ENCODE data around the gene EML1. TPM values are rescaled to one million over a fixed set of nuclear protein-coding genes. Genes with fewer than 3 reads are reported as not detected.

The EML1 gene
- total and polyA plus RNA-seq, 3 experiments from 2014 or later, result 1.3 to 1.7 TPM; not detected in 1

DNA sequence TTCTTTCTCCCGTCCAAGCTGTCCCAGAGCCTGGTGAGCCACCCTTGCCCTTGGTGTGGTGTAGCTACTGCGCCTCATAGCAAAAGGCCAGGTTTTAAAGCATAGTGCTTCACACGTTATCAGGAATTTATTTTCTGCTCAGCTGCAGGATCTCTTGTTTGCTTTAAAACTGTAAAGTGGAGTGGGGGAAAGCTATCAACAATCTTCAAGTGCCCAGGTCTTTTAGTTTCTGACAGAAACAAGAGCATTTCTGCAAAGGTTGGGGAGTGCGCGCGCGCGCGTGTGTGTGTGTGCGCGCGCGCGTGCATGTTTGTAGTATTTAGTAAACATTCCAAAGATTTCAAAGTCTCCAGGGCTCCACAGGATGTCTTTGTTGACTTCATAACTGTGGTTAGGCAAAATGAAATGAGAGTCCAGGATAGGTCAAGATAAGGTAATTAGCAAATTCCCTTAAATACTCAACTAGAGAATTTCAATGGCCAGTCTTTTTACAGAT lies 45.5 kb downstream of the EML1 start:
- ChIA-PET CTCF (no interaction called here), POLR2A (no interaction called here)
- Mint-ChIP-seq H3K27ac (no peak overlapping the region), H3K4me1 (no peaks in the 10 kb centered on the region), H3K9me3 (no peaks in the 10 kb centered on the region), H3K27me3 (peaks cover 50 to 76% of the 10 kb centered on the region in 2 donors), H3K4me3 (no peak overlapping the region), H3K36me3 (peaks cover 0 to 3% (median 0%) of the 10 kb centered on the region in 3 donors)
- no peak for DNase-seq
- peaks cover 8% of the 10 kb centered on the region for H3K27me3 ChIP-seq (ENCODE audit: insufficient read depth, low read length, poor library complexity, severe bottlenecking)
- no peaks in the 10 kb centered on the region for H3K9me3 ChIP-seq (ENCODE audit: low read length)
- H3K27ac ChIP-seq (ENCODE audit: low read depth, low read length), result no peak overlapping the region
- no peaks in the 10 kb centered on the region for H3K4me1 ChIP-seq (ENCODE audit: insufficient read depth, low read length)
- no peak overlapping the region for H3K4me3 ChIP-seq (ENCODE audit: low read length)
- no peaks in the 10 kb centered on the region for H3K36me3 ChIP-seq (ENCODE audit: insufficient read depth, low read length)

DNA sequence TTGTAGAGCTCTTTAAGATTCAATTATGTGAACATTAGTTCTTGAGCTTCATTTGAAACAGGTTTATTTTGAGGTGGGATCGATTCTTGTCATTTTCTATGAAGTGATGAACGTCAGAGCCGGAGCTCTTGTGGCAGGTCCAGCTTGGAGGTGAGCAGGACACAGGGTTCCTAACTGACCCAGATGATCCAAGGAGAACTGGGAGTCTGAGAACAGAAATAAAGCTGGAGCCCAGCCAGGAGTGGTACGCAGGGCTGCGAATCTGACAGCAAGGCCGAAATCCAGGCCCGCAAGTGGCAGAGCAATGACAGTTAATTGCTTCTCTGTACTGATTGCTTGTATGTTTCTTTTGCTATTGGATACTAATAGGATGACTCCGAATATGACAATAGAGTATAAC lies 46.5 kb downstream of the EML1 start:
- peaks cover 55 to 77% of the 10 kb centered on the region in 2 donors for H3K27me3 Mint-ChIP-seq
- Histone ChIP-seq H3K4me3 (ENCODE audit: low read length) (no peak overlapping the region), H3K9me3 (ENCODE audit: low read length) (no peaks in the 10 kb centered on the region), H3K27ac (ENCODE audit: low read depth, low read length) (no peak overlapping the region), H3K27me3 (ENCODE audit: insufficient read depth, low read length, poor library complexity, severe bottlenecking) (peaks cover 8% of the 10 kb centered on the region), H3K4me1 (ENCODE audit: insufficient read depth, low read length) (no peaks in the 10 kb centered on the region), H3K36me3 (ENCODE audit: insufficient read depth, low read length) (no peaks in the 10 kb centered on the region)
- POLR2A ChIA-PET, result no interaction called here
- H3K4me3 Mint-ChIP-seq, result no peak overlapping the region
- H3K9me3 Mint-ChIP-seq, result no peaks in the 10 kb centered on the region
- DNase-seq, result no peak
- no peak overlapping the region for H3K27ac Mint-ChIP-seq
- CTCF ChIA-PET, result no interaction called here
- H3K4me1 Mint-ChIP-seq, result no peaks in the 10 kb centered on the region
- peaks cover 0 to 3% (median 0%) of the 10 kb centered on the region in 3 donors for H3K36me3 Mint-ChIP-seq

DNA sequence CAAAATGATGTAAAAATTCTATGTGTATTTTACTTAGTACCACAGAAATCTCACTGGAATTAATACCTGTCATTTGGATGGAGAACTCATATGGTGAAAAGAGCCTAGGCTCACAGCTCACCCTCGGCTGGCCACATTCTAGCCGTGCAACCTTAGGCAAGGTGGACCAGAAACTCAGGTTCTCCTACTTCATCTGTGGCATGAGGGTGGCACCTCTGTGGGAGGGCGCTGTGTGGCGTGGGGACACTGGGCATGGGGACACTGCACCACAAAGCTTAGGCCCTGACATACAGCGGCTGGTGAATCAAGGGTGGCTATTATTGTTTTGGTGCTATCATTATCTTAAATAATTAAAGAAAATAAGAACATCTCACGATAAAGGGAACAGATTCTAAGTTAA lies 47.1 kb downstream of the EML1 start:
- no peaks in the 10 kb centered on the region for H3K4me1 ChIP-seq (ENCODE audit: insufficient read depth, low read length)
- peaks cover 56 to 80% of the 10 kb centered on the region in 2 donors for H3K27me3 Mint-ChIP-seq
- H3K27ac ChIP-seq (ENCODE audit: low read depth, low read length), result no peak overlapping the region
- no peak overlapping the region for H3K27ac Mint-ChIP-seq
- no peaks in the 10 kb centered on the region for H3K9me3 ChIP-seq (ENCODE audit: low read length)
- H3K27me3 ChIP-seq (ENCODE audit: insufficient read depth, low read length, poor library complexity, severe bottlenecking), result peaks cover 8% of the 10 kb centered on the region
- H3K4me1 Mint-ChIP-seq, result no peaks in the 10 kb centered on the region
- peaks cover 0 to 4% (median 0%) of the 10 kb centered on the region in 3 donors for H3K36me3 Mint-ChIP-seq
- peaks cover 0 to 2% (median 0%) of the 10 kb centered on the region in 5 donors for H3K9me3 Mint-ChIP-seq
- CTCF ChIA-PET, result no interaction called here
- no peak for DNase-seq
- H3K36me3 ChIP-seq (ENCODE audit: insufficient read depth, low read length), result no peaks in the 10 kb centered on the region
- no peak overlapping the region for H3K4me3 ChIP-seq (ENCODE audit: low read length)
- POLR2A ChIA-PET, result no interaction called here
- no peak overlapping the region for H3K4me3 Mint-ChIP-seq

DNA sequence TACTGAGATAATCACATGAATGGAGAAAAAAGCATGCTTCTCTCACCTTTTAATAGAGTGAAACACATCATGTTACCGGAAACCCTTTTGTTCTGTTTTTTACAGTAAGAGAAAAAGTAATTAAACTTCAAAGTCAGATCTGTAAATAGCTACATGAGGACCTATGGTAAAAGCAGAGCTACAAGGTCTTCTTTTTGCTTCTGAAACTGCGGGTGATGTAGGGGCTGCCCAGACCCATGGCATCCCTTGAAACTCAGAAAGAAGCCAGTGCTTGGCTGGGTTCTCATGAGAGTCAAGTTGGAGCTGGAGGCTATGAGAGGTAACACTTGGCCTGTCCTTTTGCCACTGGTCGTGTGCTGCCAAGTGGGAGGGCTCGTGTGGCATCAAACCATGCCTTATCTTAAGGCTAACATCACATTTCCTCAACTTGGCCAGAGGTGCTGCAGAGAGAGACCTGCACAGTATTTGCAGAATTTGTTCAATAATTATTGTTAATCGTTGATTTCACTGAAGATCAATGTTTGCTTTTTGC lies 47.6 kb downstream of the EML1 start:
- H3K4me1 ChIP-seq (ENCODE audit: insufficient read depth, low read length), result no peaks in the 10 kb centered on the region
- H3K27me3 Mint-ChIP-seq, result peaks cover 55 to 76% of the 10 kb centered on the region in 2 donors
- H3K27ac Mint-ChIP-seq, result peak overlapping the region in 1 of 8 donors; percentile 10
- ChIA-PET POLR2A (no interaction called here), CTCF (no interaction called here)
- peaks cover 0 to 4% (median 0%) of the 10 kb centered on the region in 3 donors for H3K36me3 Mint-ChIP-seq
- no peaks in the 10 kb centered on the region for H3K36me3 ChIP-seq (ENCODE audit: insufficient read depth, low read length)
- H3K4me3 ChIP-seq (ENCODE audit: low read length), result no peak overlapping the region
- H3K4me1 Mint-ChIP-seq, result no peaks in the 10 kb centered on the region
- peaks cover 0 to 3% (median 0%) of the 10 kb centered on the region in 5 donors for H3K9me3 Mint-ChIP-seq
- no peak for DNase-seq
- H3K27me3 ChIP-seq (ENCODE audit: insufficient read depth, low read length, poor library complexity, severe bottlenecking), result peaks cover 8% of the 10 kb centered on the region
- H3K27ac ChIP-seq (ENCODE audit: low read depth, low read length), result no peak overlapping the region
- no peak overlapping the region for H3K4me3 Mint-ChIP-seq
- H3K9me3 ChIP-seq (ENCODE audit: low read length), result no peaks in the 10 kb centered on the region

DNA sequence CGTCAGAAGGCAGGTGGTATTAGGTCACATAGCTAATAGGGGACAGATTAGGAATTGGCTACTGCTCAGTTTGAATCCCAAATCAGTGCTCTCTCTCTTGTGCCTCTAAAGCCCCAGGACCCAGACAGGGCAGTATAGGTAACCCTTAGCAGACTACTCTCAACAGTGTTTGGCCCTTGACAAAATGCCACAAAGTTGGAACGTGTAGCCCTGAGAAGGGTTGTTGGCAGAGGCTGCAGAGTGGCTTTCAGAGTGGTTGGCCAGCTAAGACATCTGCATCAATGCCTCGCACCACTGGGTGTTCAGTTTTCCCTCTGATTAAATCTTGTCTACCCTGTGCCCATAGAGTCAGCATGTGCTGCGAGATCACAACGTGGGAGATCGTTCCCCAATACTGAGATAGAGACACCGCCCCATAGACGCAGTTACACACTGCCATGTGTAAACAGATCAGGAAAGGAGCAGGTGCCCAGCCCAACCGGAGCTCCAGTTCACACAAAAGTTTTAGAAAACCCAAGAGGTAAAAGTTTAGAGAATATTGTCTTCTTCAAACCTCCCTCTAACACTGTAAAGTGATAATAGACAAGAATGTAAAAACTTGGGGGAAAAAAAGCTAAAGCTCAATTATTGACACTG lies 48.3 kb downstream of the EML1 start:
- peak overlapping the region in 1 of 7 donors; percentile 37 for H3K4me3 Mint-ChIP-seq
- ChIA-PET POLR2A (no interaction called here), CTCF (no interaction called here)
- H3K4me3 ChIP-seq (ENCODE audit: low read length), result no peak overlapping the region
- H3K36me3 ChIP-seq (ENCODE audit: insufficient read depth, low read length), result no peaks in the 10 kb centered on the region
- H3K4me1 Mint-ChIP-seq, result no peaks in the 10 kb centered on the region
- peaks cover under 1% of the 10 kb centered on the region for H3K9me3 ChIP-seq (ENCODE audit: low read length)
- no peak for DNase-seq
- H3K9me3 Mint-ChIP-seq, result peaks cover 0 to 5% (median 0%) of the 10 kb centered on the region in 5 donors
- no peak overlapping the region for H3K27ac Mint-ChIP-seq
- H3K36me3 Mint-ChIP-seq, result peaks cover 0 to 4% (median 0%) of the 10 kb centered on the region in 3 donors
- no peaks in the 10 kb centered on the region for H3K4me1 ChIP-seq (ENCODE audit: insufficient read depth, low read length)
- no peak overlapping the region for H3K27ac ChIP-seq (ENCODE audit: low read depth, low read length)
- peaks cover 51 to 71% of the 10 kb centered on the region in 2 donors for H3K27me3 Mint-ChIP-seq
- peaks cover 8% of the 10 kb centered on the region for H3K27me3 ChIP-seq (ENCODE audit: insufficient read depth, low read length, poor library complexity, severe bottlenecking)

DNA sequence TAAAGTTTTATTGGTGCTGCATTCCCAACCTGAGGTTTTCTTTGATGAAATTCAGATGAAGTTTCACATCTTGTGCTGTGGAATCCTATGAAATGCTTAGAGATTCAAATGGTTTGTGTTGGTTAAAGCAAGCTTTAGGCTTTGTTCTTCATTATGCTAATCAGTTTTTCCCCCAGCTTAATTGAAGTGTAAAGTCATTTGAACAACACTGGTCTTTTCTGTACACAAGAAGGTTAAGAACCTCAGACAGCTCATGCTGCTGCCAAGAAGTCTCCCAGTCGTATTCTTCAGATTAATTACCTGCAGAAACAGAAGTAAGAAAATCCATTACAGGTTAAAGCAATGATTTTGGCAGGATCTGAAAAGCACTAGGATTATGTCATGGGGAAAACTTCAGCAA lies 48.9 kb downstream of the EML1 start:
- peaks cover 0 to 7% (median 0%) of the 10 kb centered on the region in 3 donors for H3K36me3 Mint-ChIP-seq
- no peak overlapping the region for H3K27ac Mint-ChIP-seq
- no peaks in the 10 kb centered on the region for H3K4me1 ChIP-seq (ENCODE audit: insufficient read depth, low read length)
- no peak overlapping the region for H3K4me3 ChIP-seq (ENCODE audit: low read length)
- no peak overlapping the region for H3K4me3 Mint-ChIP-seq
- H3K9me3 ChIP-seq (ENCODE audit: low read length), result peaks cover 6% of the 10 kb centered on the region
- peaks cover 48 to 71% of the 10 kb centered on the region in 2 donors for H3K27me3 Mint-ChIP-seq
- no peaks in the 10 kb centered on the region for H3K36me3 ChIP-seq (ENCODE audit: insufficient read depth, low read length)
- DNase-seq, result no peak
- CTCF ChIA-PET, result no interaction called here
- peaks cover 3 to 10% (median 3%) of the 10 kb centered on the region in 5 donors for H3K9me3 Mint-ChIP-seq
- no peak overlapping the region for H3K27ac ChIP-seq (ENCODE audit: low read depth, low read length)
- POLR2A ChIA-PET, result no interaction called here
- H3K27me3 ChIP-seq (ENCODE audit: insufficient read depth, low read length, poor library complexity, severe bottlenecking), result peaks cover 8% of the 10 kb centered on the region
- no peaks in the 10 kb centered on the region for H3K4me1 Mint-ChIP-seq

DNA sequence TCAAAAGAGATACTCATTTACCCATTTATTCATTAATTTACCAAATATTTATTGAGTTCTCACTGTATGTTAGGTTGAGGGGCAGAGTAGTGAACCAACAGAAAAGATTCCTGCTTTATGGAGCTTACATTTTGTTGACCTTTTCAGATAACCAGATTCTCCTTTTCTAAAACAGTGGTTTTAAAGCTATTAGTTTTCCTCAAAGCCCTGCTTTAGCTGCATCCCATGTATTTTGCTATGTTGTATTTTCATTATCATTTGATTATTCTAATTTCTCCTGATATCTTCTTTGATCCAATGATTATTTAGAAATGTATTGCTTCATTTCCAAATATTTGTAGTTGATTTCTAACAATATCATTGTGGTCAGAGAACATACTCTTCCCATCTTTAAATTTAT lies 53.6 kb downstream of the EML1 start:
- H3K4me1 Mint-ChIP-seq, result no peaks in the 10 kb centered on the region
- ChIA-PET POLR2A (interaction anchor here (0.6 kb wide), 1 partner anchor 1672 kb away, joined by 5 read pairs; no protein-coding TSS in a partner anchor), CTCF (interaction anchor here (1.1 kb wide), 1 partner anchor 10 kb away, joined by 3 read pairs; no protein-coding TSS in a partner anchor)
- Histone ChIP-seq H3K4me1 (ENCODE audit: insufficient read depth, low read length) (no peaks in the 10 kb centered on the region), H3K36me3 (ENCODE audit: insufficient read depth, low read length) (no peaks in the 10 kb centered on the region), H3K27me3 (ENCODE audit: insufficient read depth, low read length, poor library complexity, severe bottlenecking) (no peaks in the 10 kb centered on the region), H3K9me3 (ENCODE audit: low read length) (peaks cover 8% of the 10 kb centered on the region), H3K4me3 (ENCODE audit: low read length) (no peak overlapping the region), H3K27ac (ENCODE audit: low read depth, low read length) (no peak overlapping the region)
- H3K9me3 Mint-ChIP-seq, result peaks cover 7 to 22% (median 16%) of the 10 kb centered on the region in 5 donors
- H3K36me3 Mint-ChIP-seq, result peaks cover 0 to 14% (median 0%) of the 10 kb centered on the region in 3 donors
- no peak overlapping the region for H3K4me3 Mint-ChIP-seq
- no peak overlapping the region for H3K27ac Mint-ChIP-seq
- DNase-seq, result no peak
- peaks cover 52% of the 10 kb centered on the region in 2 donors for H3K27me3 Mint-ChIP-seq

DNA sequence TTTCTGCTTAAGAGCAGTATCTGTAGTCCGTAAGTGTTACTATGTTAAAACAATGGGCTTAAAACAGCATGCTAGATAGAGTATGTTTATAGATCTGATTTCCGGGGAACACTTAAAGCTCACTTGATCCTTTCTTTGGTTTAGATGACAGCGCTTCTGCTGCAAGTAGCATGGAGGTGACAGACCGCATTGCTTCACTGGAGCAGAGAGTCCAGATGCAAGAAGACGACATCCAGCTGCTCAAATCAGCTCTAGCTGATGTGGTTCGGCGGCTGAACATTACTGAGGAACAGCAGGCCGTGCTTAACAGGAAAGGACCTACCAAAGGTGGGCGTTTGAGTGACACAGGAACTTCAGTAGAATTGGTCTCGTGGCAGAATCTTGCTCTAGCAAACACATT lies 57.5 kb downstream of the EML1 start:
- no peaks in the 10 kb centered on the region for H3K4me1 ChIP-seq (ENCODE audit: insufficient read depth, low read length)
- CTCF ChIA-PET, result no interaction called here
- POLR2A ChIA-PET, result no interaction called here
- H3K4me3 Mint-ChIP-seq, result no peak overlapping the region
- H3K36me3 Mint-ChIP-seq, result peaks cover 0 to 10% (median 0%) of the 10 kb centered on the region in 3 donors
- H3K9me3 Mint-ChIP-seq, result peaks cover 7 to 19% (median 16%) of the 10 kb centered on the region in 5 donors
- no peaks in the 10 kb centered on the region for H3K36me3 ChIP-seq (ENCODE audit: insufficient read depth, low read length)
- H3K27me3 ChIP-seq (ENCODE audit: insufficient read depth, low read length, poor library complexity, severe bottlenecking), result no peaks in the 10 kb centered on the region
- no peak overlapping the region for H3K27ac Mint-ChIP-seq
- no peaks in the 10 kb centered on the region for H3K4me1 Mint-ChIP-seq
- DNase-seq, result no peak
- H3K27me3 Mint-ChIP-seq, result peaks cover 32 to 42% of the 10 kb centered on the region in 2 donors
- H3K4me3 ChIP-seq (ENCODE audit: low read length), result no peak overlapping the region
- peaks cover 8% of the 10 kb centered on the region for H3K9me3 ChIP-seq (ENCODE audit: low read length)
- no peak overlapping the region for H3K27ac ChIP-seq (ENCODE audit: low read depth, low read length)
